ENCODE measurements around the gene LANCL2. TPM values are rescaled to one million over a fixed set of nuclear protein-coding genes. Genes with fewer than 3 reads are reported as not detected.

Gene LANCL2
- total RNA-seq, 1 experiment from 2014 or later: 21.8 TPM

GRCh38 chr7:55438757-55439525 is 73.8 kb downstream of the LANCL2 start:
- no peaks in the 10 kb centered on the region for H3K4me1 ChIP-seq (replicated peaks; ENCODE audit: insufficient read depth)

GRCh38 chr7:55439627-55440026 is 74.5 kb downstream of the LANCL2 start:
- no peak overlapping the region for H3K27ac ChIP-seq
- H3K4me3 ChIP-seq: no peak overlapping the region
- intact Hi-C loops (cut with micrococcal nuclease; ENCODE audit: unreplicated experiment): loop anchor here (5.0 to 10.0 kb wide), 6 partner anchors 63 to 575 kb away; partner anchors contain the start of genes NIPSNAP2 and VOPP1
- no peak overlapping the region for H3K4me2 ChIP-seq
- no peaks in the 10 kb centered on the region for H3K27me3 ChIP-seq (ENCODE audit: insufficient read depth, low read depth)
- ChIA-PET POLR2A (ENCODE audit: unreplicated experiment) (no interaction called here), CTCF (interaction anchor here (0.5 kb wide), 1 partner anchor 626 kb away, joined by 16 read pairs; no protein-coding TSS in a partner anchor)
- no peaks in the 10 kb centered on the region for H3K9me3 ChIP-seq (ENCODE audit: insufficient read depth, low read depth)
- H3K79me2 ChIP-seq (ENCODE audit: low read depth): no peaks in the 10 kb centered on the region
- H3K4me1 ChIP-seq (replicated peaks; ENCODE audit: insufficient read depth): no peaks in the 10 kb centered on the region
- no peaks in the 10 kb centered on the region for H3K9me2 ChIP-seq (ENCODE audit: insufficient read depth)
- BruUV-seq (replicated peaks): no TSS peak
- H2AFZ ChIP-seq: no peak overlapping the region
- H3F3A ChIP-seq (ENCODE audit: insufficient read depth, low read depth): no peaks in the 10 kb centered on the region
- H4K20me1 ChIP-seq (ENCODE audit: insufficient read depth): no peaks in the 10 kb centered on the region
- no peaks in the 10 kb centered on the region for H3K36me3 ChIP-seq (ENCODE audit: low read depth)
- TF ChIP-seq CTCF (conservative IDR thresholded peaks at IDR 0.05): no peak
- DNase-seq: no peak

More at GRCh38 chr7:55438757-55439525, 73.8 kb downstream of the LANCL2 start:
- H3F3A ChIP-seq (ENCODE audit: insufficient read depth, low read depth): no peaks in the 10 kb centered on the region
- no peaks in the 10 kb centered on the region for H3K9me2 ChIP-seq (ENCODE audit: insufficient read depth)
- no peak overlapping the region for H2AFZ ChIP-seq
- no peak overlapping the region for H3K4me2 ChIP-seq
- H3K4me3 ChIP-seq: no peak overlapping the region
- H3K27me3 ChIP-seq (ENCODE audit: insufficient read depth, low read depth): no peaks in the 10 kb centered on the region
- H3K9me3 ChIP-seq (ENCODE audit: insufficient read depth, low read depth): no peaks in the 10 kb centered on the region
- no TSS peak for BruUV-seq (replicated peaks)
- no peaks in the 10 kb centered on the region for H4K20me1 ChIP-seq (ENCODE audit: insufficient read depth)
- DNase-seq: peak in 1 of 2 experiments; percentile 37
- CTCF ChIA-PET: no interaction called here
- TF ChIP-seq EZH2 (IDR thresholded peaks at IDR 0.05; ENCODE audit: low read depth) (no peak), CTCF (conservative IDR thresholded peaks at IDR 0.05) (no peak)
- no peaks in the 10 kb centered on the region for H3K36me3 ChIP-seq (ENCODE audit: low read depth)
- POLR2A ChIA-PET (ENCODE audit: unreplicated experiment): no interaction called here
- H3K27ac ChIP-seq: no peak overlapping the region
- H3K79me2 ChIP-seq (ENCODE audit: low read depth): no peaks in the 10 kb centered on the region
- intact Hi-C loops (cut with micrococcal nuclease; ENCODE audit: unreplicated experiment): loop anchor here (5.0 to 10.0 kb wide), 6 partner anchors 63 to 576 kb away; partner anchors contain the start of genes NIPSNAP2 and VOPP1

- Histone ChIP-seq H3K9me3 (ENCODE audit: insufficient read depth, low read depth) (no peaks in the 10 kb centered on the region), H3K4me1 (replicated peaks; ENCODE audit: insufficient read depth) (no peaks in the 10 kb centered on the region), H3K27ac (no peak overlapping the region), H3K79me2 (ENCODE audit: low read depth) (no peaks in the 10 kb centered on the region), H3K27me3 (ENCODE audit: insufficient read depth, low read depth) (no peaks in the 10 kb centered on the region), H4K20me1 (ENCODE audit: insufficient read depth) (no peaks in the 10 kb centered on the region), H3K36me3 (ENCODE audit: low read depth) (no peaks in the 10 kb centered on the region), H2AFZ (no peak overlapping the region), H3K4me2 (no peak overlapping the region), H3K9me2 (ENCODE audit: insufficient read depth) (no peaks in the 10 kb centered on the region), H3F3A (ENCODE audit: insufficient read depth, low read depth) (0 out of 2 replicates have a peak, but pooled peaks cover 3% of the 10 kb centered on the region), H3K4me3 (no peak overlapping the region)
- DNase-seq: no peak
- BruUV-seq (replicated peaks): no TSS peak
- ChIA-PET POLR2A (ENCODE audit: unreplicated experiment) (no interaction called here), CTCF (interaction anchor here (0.5 kb wide), 1 partner anchor 625 kb away, joined by 16 read pairs; no protein-coding TSS in a partner anchor)
- TF ChIP-seq EZH2 (IDR thresholded peaks at IDR 0.05; ENCODE audit: low read depth) (no peak), CTCF (conservative IDR thresholded peaks at IDR 0.05) (no peak)
- intact Hi-C loops (cut with micrococcal nuclease; ENCODE audit: unreplicated experiment): no loop called here
These were observed 75.0 kb downstream of the LANCL2 start for GRCh38 chr7:55440040-55440690.

All from PC-9 (cell line).